ENCODE data around the gene CLN3. TPM values are rescaled to one million over a fixed set of nuclear protein-coding genes. Genes with fewer than 3 reads are reported as not detected.
"Not testable (repeated sequence)": the region's sequence is repeated elsewhere in the genome, so short reads cannot be mapped to it uniquely, and the experiment has no call there.

CLN3 gene
- total RNA-seq, 1 experiment from 2014 or later, result 17.7 TPM

- DNase-seq (ENCODE audit: low read depth, low spot score), result no peak
- in situ Hi-C loops (cut with HindIII; ENCODE audit: low pct_unique_long_range_greater_than_20kb, low sequenced_read_pairs), result no loop called here
Observed at GRCh38 chr16:28522792-28523191, 30.9 kb upstream of the CLN3 start.

- DNase-seq (ENCODE audit: low read depth, low spot score), result no peak
- in situ Hi-C loops (cut with HindIII; ENCODE audit: low pct_unique_long_range_greater_than_20kb, low sequenced_read_pairs), result no loop called here
Observed at GRCh38 chr16:28521436-28521835, 29.6 kb upstream of the CLN3 start.

- in situ Hi-C loops (cut with HindIII; ENCODE audit: low pct_unique_long_range_greater_than_20kb, low sequenced_read_pairs), result no loop called here
- no peak for DNase-seq (ENCODE audit: low read depth, low spot score)
Observed at GRCh38 chr16:28520672-28521071, 28.8 kb upstream of the CLN3 start.

GRCh38 chr16:28514246-28514645 is 22.4 kb upstream of the CLN3 start:
- in situ Hi-C loops (cut with HindIII; ENCODE audit: low pct_unique_long_range_greater_than_20kb, low sequenced_read_pairs), result no loop called here
- no peak for DNase-seq (ENCODE audit: low read depth, low spot score)

GRCh38 chr16:28513484-28514181 is 21.8 kb upstream of the CLN3 start:
- in situ Hi-C loops (cut with HindIII; ENCODE audit: low pct_unique_long_range_greater_than_20kb, low sequenced_read_pairs), result no loop called here
- DNase-seq (ENCODE audit: low read depth, low spot score), result no peak

- in situ Hi-C loops (cut with HindIII; ENCODE audit: low pct_unique_long_range_greater_than_20kb, low sequenced_read_pairs), result no loop called here
- no peak for DNase-seq (ENCODE audit: low read depth, low spot score)
Observed at GRCh38 chr16:28511801-28512789, 20.2 kb upstream of the CLN3 start.

- in situ Hi-C loops (cut with HindIII; ENCODE audit: low pct_unique_long_range_greater_than_20kb, low sequenced_read_pairs), result no loop called here
- DNase-seq (ENCODE audit: low read depth, low spot score), result no peak
Observed at GRCh38 chr16:28511031-28511430, 19.2 kb upstream of the CLN3 start.

- in situ Hi-C loops (cut with HindIII; ENCODE audit: low pct_unique_long_range_greater_than_20kb, low sequenced_read_pairs), result no loop called here
- no peak for DNase-seq (ENCODE audit: low read depth, low spot score)
Observed at GRCh38 chr16:28505489-28506137, 13.7 kb upstream of the CLN3 start.

GRCh38 chr16:28504707-28505404 is 13.0 kb upstream of the CLN3 start:
- in situ Hi-C loops (cut with HindIII; ENCODE audit: low pct_unique_long_range_greater_than_20kb, low sequenced_read_pairs), result no loop called here
- no peak for DNase-seq (ENCODE audit: low read depth, low spot score)

- in situ Hi-C loops (cut with HindIII; ENCODE audit: low pct_unique_long_range_greater_than_20kb, low sequenced_read_pairs), result no loop called here
- DNase-seq (ENCODE audit: low read depth, low spot score), result no peak
Observed at GRCh38 chr16:28503470-28504259, 11.8 kb upstream of the CLN3 start.

- in situ Hi-C loops (cut with HindIII; ENCODE audit: low pct_unique_long_range_greater_than_20kb, low sequenced_read_pairs), result no loop called here
- no peak for DNase-seq (ENCODE audit: low read depth, low spot score)
Observed at GRCh38 chr16:28502290-28502689, 10.4 kb upstream of the CLN3 start.

GRCh38 chr16:28501258-28502232 is 9.7 kb upstream of the CLN3 start:
- in situ Hi-C loops (cut with HindIII; ENCODE audit: low pct_unique_long_range_greater_than_20kb, low sequenced_read_pairs), result no loop called here
- no peak for DNase-seq (ENCODE audit: low read depth, low spot score)

GRCh38 chr16:28500476-28501180 is 8.8 kb upstream of the CLN3 start:
- in situ Hi-C loops (cut with HindIII; ENCODE audit: low pct_unique_long_range_greater_than_20kb, low sequenced_read_pairs), result not testable (repeated sequence)

GRCh38 chr16:28499854-28500253 is 8.0 kb upstream of the CLN3 start:
- in situ Hi-C loops (cut with HindIII; ENCODE audit: low pct_unique_long_range_greater_than_20kb, low sequenced_read_pairs), result no loop called here
- DNase-seq (ENCODE audit: low read depth, low spot score), result no peak

More at GRCh38 chr16:28500476-28501180, 8.8 kb upstream of the CLN3 start:
- not testable (repeated sequence) for DNase-seq (ENCODE audit: low read depth, low spot score)

GRCh38 chr16:28498666-28499381 is 7.0 kb upstream of the CLN3 start:
- no peak for DNase-seq (ENCODE audit: low read depth, low spot score)
- in situ Hi-C loops (cut with HindIII; ENCODE audit: low pct_unique_long_range_greater_than_20kb, low sequenced_read_pairs), result no loop called here
